Stimulated activated CD8-positive, alpha-beta memory T cell treated with anti-CD3 and anti-CD28 coated beads, Interleukin-15, amount 100 ng/mL, for 4 hours (primary cell): ENCODE data around the gene DGCR2.
"Not testable (repeated sequence)": the region's sequence is repeated elsewhere in the genome, so short reads cannot be mapped to it uniquely, and the experiment has no call there.

Experiments used
- DNase-seq, 2 donors: peaks; one replicate each; pipeline ENCODE4 v3.0.0-alpha.2; 2020; ENCODE audit warnings: low read depth in 2 of 2

Gene DGCR2

GRCh38 chr22:19060356-19061009 is 61.7 kb downstream of the DGCR2 start:
- DNase-seq: no peak

GRCh38 chr22:19059481-19060278 is 62.5 kb downstream of the DGCR2 start:
- no peak for DNase-seq

DNA sequence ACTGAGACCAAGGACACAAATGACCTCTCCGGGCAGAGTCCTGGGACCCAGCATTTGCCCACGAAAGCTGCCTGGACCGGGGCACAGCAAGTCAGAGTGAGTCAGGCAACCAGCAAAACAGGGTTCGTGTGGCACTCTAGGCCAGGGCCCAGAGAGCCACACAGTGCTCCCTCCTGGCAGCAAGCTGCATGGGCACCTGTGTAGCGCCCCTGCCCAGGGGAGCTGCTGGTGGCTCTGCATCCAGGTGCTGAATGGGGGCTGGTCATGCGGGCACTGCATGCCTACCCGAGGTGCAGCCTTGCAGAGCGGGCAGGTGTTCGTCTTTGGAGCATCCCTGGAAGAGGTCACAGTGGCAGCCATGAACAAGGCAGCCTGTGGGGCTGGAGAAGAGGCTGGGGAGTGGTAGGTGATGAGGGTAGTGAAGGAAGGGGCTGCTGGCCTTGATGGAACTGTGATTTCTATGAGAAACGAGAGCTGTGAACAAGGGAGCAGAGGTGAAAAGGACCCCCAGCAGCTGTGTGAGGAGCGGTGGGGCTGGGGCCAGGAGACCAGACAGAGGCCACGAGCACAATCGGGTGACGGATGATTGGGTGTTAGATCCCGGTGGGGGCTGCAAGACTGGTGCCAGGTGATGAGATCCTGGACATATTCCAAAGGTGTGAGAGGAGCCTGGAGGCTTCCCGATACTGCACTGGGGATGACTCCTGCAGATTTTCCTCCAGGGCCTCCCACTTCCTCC is 63.3 kb downstream of the DGCR2 start:
- DNase-seq: no peak

DNA sequence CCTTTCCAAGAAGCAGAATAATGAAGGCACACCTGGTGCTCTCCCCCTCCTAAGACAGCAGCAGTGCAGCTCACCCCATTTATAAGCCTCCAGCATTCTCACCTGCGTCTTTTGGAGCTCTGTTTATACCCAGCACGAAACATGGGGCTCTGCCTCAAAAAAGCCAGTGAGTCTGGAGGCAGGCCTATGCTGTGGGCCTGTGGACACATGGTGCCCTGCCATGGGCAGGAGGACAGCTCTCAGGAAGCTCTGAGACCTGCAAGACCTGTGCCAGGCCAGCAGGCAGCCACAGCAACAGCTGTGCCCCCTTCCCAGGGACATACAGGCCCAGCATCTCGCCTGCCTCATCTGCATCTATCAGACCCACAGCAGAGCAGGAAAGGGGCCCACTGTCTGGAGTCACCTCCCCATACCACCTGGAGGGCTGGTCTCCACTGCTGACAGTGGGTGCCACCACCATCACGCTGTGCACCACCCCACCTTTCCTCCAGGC is 64.2 kb downstream of the DGCR2 start:
- no peak for DNase-seq

GRCh38 chr22:19057539-19057938 is 64.7 kb downstream of the DGCR2 start:
- no peak for DNase-seq

- DNase-seq: no peak
These were observed 65.2 kb downstream of the DGCR2 start for GRCh38 chr22:19056951-19057401.

DNA sequence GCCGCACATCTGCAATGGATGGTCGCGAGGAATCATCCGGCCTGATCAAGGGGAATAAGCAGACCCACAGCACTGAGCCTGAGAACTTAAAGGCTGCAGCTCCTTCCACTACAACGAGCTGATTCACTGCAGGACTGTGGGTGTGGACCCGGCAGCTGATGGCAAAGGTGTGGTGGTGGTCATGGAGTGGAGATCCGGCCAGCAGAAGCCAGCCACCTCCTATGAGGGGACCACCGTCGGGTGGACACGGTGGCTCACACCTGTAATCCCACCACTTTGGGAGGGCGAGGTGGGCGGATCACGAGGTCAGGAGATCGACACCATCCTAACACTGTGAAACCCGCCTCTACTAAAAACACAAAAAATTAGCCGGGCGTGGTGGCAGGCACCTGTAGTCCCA is 66.4 kb downstream of the DGCR2 start:
- no peak for DNase-seq

GRCh38 chr22:19052941-19053541 is 69.2 kb downstream of the DGCR2 start:
- DNase-seq: no peak

DNA sequence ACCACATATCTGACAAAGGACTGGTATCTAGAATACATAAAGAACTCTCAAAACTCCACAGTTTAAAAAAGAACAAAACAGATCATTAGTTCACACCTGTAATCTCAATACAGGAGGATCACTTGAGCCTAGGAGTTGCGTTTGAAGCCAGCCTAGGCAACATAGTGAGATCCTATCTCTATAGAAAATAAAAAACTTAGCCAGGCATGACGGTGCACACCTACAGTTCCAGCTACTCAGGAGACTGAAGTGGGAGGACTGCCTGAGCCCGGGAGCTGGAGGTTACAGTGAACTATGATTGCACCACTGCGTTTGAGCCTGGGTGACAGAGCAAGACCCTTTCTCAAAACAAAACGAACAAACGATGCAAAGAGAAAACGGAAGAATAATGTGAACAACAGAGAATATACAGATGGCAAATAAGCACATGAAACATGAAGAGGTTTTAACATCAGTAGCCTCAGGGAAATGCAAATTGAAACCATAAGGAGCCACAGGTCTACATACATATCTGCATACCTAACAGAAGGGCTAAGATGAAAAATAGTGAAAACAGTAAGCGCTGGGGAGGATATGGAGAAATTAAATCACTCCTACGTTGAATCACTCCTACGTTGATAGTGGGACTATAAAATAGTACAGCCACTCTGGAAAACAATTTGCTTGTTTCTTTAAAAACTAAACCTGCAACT is 70.7 kb downstream of the DGCR2 start:
- DNase-seq: no peak

GRCh38 chr22:19050847-19051246 is 71.4 kb downstream of the DGCR2 start:
- not testable (repeated sequence) for DNase-seq

DNA sequence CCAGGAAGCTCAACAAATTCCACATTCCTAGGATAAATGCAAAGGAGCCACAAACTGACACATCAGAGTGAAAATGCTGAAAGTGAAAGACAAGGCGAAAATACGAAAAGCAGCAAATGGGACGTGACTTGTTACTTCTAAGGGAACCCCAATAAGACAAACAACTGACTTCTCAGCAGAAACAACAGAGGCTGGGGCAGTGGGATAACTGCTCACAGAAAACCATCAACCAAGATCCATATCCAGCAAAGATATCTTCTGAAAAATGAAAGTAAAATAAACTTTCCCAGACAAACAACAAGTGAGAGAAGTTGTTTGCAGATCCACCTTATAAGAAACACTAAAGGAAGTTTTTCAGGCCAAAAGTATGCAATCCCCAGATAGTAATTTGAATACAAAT is 72.1 kb downstream of the DGCR2 start:
- no peak for DNase-seq

- DNase-seq: no peak
These were observed 73.7 kb downstream of the DGCR2 start for GRCh38 chr22:19048531-19048930.

DNA sequence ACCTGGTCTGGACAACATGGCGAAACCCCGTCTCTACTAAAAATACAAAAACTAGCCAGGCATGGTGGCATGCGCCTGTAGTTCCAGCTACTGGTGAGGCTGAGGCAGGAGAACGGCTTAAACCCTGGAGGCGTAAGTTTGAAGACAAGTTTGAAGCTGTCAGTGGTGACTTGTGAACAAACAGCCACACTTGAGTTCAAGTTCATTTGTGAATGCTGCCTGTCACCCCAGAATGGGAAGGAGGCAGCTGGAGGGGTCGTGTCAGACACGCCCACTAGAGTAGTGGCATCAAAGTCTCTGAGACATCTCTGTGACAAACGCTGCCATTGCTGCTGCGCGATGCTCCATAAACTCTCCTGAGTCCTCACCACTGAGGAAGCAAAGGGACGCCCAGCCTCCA is 74.2 kb downstream of the DGCR2 start:
- no peak for DNase-seq

- DNase-seq: no peak
These were observed 75.2 kb downstream of the DGCR2 start for GRCh38 chr22:19046719-19047609.

GRCh38 chr22:19046287-19046686 is 75.9 kb downstream of the DGCR2 start:
- no peak for DNase-seq

DNA sequence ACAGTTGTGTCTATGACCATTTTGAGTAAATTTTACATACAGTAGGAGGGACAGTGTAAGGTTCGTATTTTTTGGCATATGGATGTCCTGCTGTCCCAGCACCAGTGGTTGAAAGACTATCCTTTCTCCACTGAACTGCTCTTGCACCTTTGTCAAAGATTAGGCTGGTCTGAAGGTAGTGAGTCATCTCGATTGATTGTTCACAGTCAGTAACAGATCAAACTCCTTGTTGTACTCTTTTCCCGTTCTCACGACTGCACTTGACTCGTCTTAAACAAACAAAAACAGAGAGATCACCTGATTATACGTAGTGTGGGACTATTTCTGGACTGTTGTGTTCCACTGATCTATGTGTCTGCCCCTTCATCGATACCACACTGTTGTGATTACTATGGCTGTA is 77.1 kb downstream of the DGCR2 start:
- no peak for DNase-seq

- DNase-seq: no peak
These were observed 77.8 kb downstream of the DGCR2 start for GRCh38 chr22:19044381-19044780.

- DNase-seq: no peak
These were observed 78.8 kb downstream of the DGCR2 start for GRCh38 chr22:19043121-19044085.
